ENCODE measurements around the gene FAM110D. TPM values are rescaled to one million over a fixed set of nuclear protein-coding genes. Genes with fewer than 3 reads are reported as not detected.

The FAM110D gene
- total RNA-seq, 1 experiment from 2014 or later, result 0.46 TPM

DNA sequence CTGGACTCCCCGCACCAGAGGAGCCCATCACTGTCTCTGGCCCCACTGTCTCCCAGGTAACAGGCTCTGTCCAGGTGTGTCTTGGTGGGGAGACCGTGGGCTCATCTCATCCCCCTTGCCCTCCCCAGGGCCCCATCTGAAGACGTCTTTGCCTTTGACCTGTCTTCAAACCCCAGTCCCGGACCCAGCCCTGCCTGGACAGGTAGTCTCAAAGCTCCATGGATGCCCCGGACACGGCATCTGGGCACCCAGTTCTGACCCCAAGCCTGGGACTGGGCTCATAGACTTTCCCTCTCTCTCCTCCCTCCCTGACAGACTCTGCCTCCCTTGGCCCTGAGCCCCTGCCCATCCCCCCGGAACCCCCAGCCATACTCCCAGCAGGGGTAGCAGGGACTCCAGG, 25.2 kb downstream of the FAM110D start:
- Histone ChIP-seq H2BK5ac (ENCODE audit: insufficient read length, low read length) (no peak overlapping the region), H2BK15ac (ENCODE audit: low read depth, low read length) (no peak overlapping the region), H3K4ac (ENCODE audit: low read depth, low read length) (no peak overlapping the region), H2AFZ (ENCODE audit: low read length) (no peak overlapping the region), H3K27ac (ENCODE audit: insufficient read length, low read depth, low read length) (no peak overlapping the region), H3K4me2 (ENCODE audit: insufficient read depth, insufficient read length, low read length) (no peak overlapping the region), H2BK120ac (ENCODE audit: low read depth, low read length, poor library complexity, severe bottlenecking) (no peak overlapping the region), H3T11ph (ENCODE audit: low read length) (no peak overlapping the region), H3K9ac (ENCODE audit: extremely low read depth, insufficient read length, low read length) (no peak overlapping the region), H2BK20ac (ENCODE audit: low read depth, low read length, poor library complexity, severe bottlenecking) (no peak overlapping the region), H3K23me2 (ENCODE audit: insufficient read length, low read depth, low read length, poor library complexity, severe bottlenecking) (no peaks in the 10 kb centered on the region), H3K18ac (ENCODE audit: insufficient read length, low read depth, low read length) (no peak overlapping the region), H4K5ac (ENCODE audit: insufficient read length, low read depth, low read length) (no peak overlapping the region), H4K91ac (ENCODE audit: insufficient read length, low read depth, low read length) (no peak overlapping the region), H3K9me3 (ENCODE audit: control insufficient read depth, low read depth, low read length) (no peaks in the 10 kb centered on the region), H2AK5ac (ENCODE audit: insufficient read length, low read length) (no peak overlapping the region), H4K8ac (replicated peaks; ENCODE audit: insufficient read length, low read depth, low read length) (no peak overlapping the region), H3K79me2 (ENCODE audit: insufficient read depth, low read length) (no peaks in the 10 kb centered on the region), H2BK12ac (ENCODE audit: insufficient read length, low read depth, low read length) (no peak overlapping the region), H3K79me1 (ENCODE audit: insufficient read depth, low read depth, low read length, poor library complexity, severe bottlenecking) (no peaks in the 10 kb centered on the region), H3K14ac (ENCODE audit: insufficient read depth, low read length) (no peak overlapping the region), H4K20me1 (ENCODE audit: control insufficient read depth, insufficient read depth, insufficient read length) (no peaks in the 10 kb centered on the region), H3K23ac (ENCODE audit: insufficient read length, low read depth, low read length) (no peak overlapping the region), H3K56ac (ENCODE audit: insufficient read length, low read depth, low read length) (no peak overlapping the region), H3K4me1 (ENCODE audit: insufficient read depth, low read length) (no peaks in the 10 kb centered on the region), H3K27me3 (ENCODE audit: insufficient read depth, low read length) (no peaks in the 10 kb centered on the region)
- Mint-ChIP-seq H3K4me3 (no peak overlapping the region), H3K36me3 (ENCODE audit: insufficient read depth in 1 of 3, low read depth in 3 of 3) (peaks cover 0 to 41% (median 20%) of the 10 kb centered on the region in 3 experiments; a peak in 4 of 7 replicates), H3K4me1 (no peaks in the 10 kb centered on the region), H3K27me3 (ENCODE audit: low read depth) (no peaks in the 10 kb centered on the region), H3K9me3 (no peaks in the 10 kb centered on the region), H3K27ac (no peak overlapping the region)
- TF ChIP-seq, protein P1, sequence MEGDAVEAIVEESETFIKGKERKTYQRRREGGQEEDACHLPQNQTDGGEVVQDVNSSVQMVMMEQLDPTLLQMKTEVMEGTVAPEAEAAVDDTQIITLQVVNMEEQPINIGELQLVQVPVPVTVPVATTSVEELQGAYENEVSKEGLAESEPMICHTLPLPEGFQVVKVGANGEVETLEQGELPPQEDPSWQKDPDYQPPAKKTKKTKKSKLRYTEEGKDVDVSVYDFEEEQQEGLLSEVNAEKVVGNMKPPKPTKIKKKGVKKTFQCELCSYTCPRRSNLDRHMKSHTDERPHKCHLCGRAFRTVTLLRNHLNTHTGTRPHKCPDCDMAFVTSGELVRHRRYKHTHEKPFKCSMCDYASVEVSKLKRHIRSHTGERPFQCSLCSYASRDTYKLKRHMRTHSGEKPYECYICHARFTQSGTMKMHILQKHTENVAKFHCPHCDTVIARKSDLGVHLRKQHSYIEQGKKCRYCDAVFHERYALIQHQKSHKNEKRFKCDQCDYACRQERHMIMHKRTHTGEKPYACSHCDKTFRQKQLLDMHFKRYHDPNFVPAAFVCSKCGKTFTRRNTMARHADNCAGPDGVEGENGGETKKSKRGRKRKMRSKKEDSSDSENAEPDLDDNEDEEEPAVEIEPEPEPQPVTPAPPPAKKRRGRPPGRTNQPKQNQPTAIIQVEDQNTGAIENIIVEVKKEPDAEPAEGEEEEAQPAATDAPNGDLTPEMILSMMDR (conservative IDR thresholded peaks at IDR 0.05), result no peak
- WGBS (ENCODE audit: extremely low coverage, insufficient read length, low lambda C conversion rate), result no CpG with 5 or more reads among the region's 7 CpGs
- DNase-seq, result no peak

Data from H9 (cell line).